Transverse colon (tissue), 4 donors: ENCODE results near the gene GRIA4. TPM values are rescaled to one million over a fixed set of nuclear protein-coding genes. Genes with fewer than 3 reads are reported as not detected.

Experiments used
- DNase-seq: peaks from one replicate; pipeline ENCODE4 v3.0.0-alpha.2; 2019
- H3K27ac ChIP-seq, 4 donors: fragments of 200-600 bp; sonication (generic); 2 replicates each; pipeline ENCODE4 v1.5.1; 2016 to 2018; ENCODE audit warnings: inconsistent platforms in 4 of 4
- H3K27me3 ChIP-seq: fragments of 200-600 bp; sonication (generic); 2 replicates; pipeline ENCODE4 v1.5.1; 2017; ENCODE audit warnings: inconsistent platforms
- H3K36me3 ChIP-seq, 4 donors: fragments of 200-600 bp; sonication (generic); 2 replicates each; pipeline ENCODE4 v1.5.1; 2017 to 2019; ENCODE audit warnings: inconsistent platforms in 4 of 4
- H3K4me1 ChIP-seq, 4 donors: fragments of 200-600 bp; sonication (generic); 2 replicates each; pipeline ENCODE4 v1.5.1; 2017 to 2020; ENCODE audit warnings: inconsistent platforms in 4 of 4
- H3K4me3 ChIP-seq, 4 donors: fragments of 200-600 bp; sonication (generic); 1 replicate in 1 of 4; 2 replicates in 3 of 4; pipeline versions ENCODE4 v1.5.1 to v1.6.1; 2017 to 2019; ENCODE audit warnings: inconsistent platforms in 4 of 4
- H3K9me3 ChIP-seq, 2 donors: fragments of 200-600 bp; sonication (generic); 2 replicates each; pipeline ENCODE4 v1.5.1; 2017 to 2019; ENCODE audit warnings: inconsistent platforms in 2 of 2
- CTCF ChIP-seq, 5 experiments: fragments of 200-600 bp in 3 of 5; fragments of 450-650 bp in 2 of 5; sonication (generic) in 3 of 5; IDR thresholded peaks; 1 replicate in 2 of 5; 2 replicates in 3 of 5; pipeline ENCODE4 v1.5.1; 2016 to 2017; ENCODE audit warnings: antibody characterized with exemption in 5 of 5, inconsistent platforms in 3 of 5, mild to moderate bottlenecking in 2 of 5, moderate library complexity in 1 of 5
- EP300 ChIP-seq: sonication (generic); formaldehyde crosslinking; IDR thresholded peaks from one replicate; pipeline ENCODE4 v1.6.1; 2017; ENCODE audit warnings: antibody characterized with exemption, low read depth
- POLR2A ChIP-seq: fragments of 450-650 bp; IDR thresholded peaks from one replicate; pipeline ENCODE4 v1.6.1; 2016; ENCODE audit warnings: antibody characterized with exemption, mild to moderate bottlenecking, moderate library complexity
- POLR2AphosphoS5 ChIP-seq, 3 donors: sonication (generic); formaldehyde crosslinking; IDR thresholded peaks; one replicate each; pipeline ENCODE4 v1.6.1; 2016; ENCODE audit warnings: antibody characterized with exemption in 3 of 3
- WGBS, 2 donors: methylation state at CpG; one replicate each; pipeline ENCODE4 v1.1.5; 2018; ENCODE audit warnings: low coverage in 1 of 2; 5-methylcytosine and 5-hydroxymethylcytosine counted together
- in situ Hi-C, 4 donors: fragments of 200-750 bp; cut with MboI; loops; one replicate each; pipeline versions ENCODE4 v1.15.0 to v1.15.1; 2017; ENCODE audit warnings: low sequenced_read_pairs in 3 of 4, low pct_ligation_motif_present in 1 of 4, low pct_unique_long_range_greater_than_20kb in 1 of 4
- intact Hi-C: fragments of 100-400 bp; cut with DNase I; formaldehyde crosslinking; loops from one replicate; pipeline ENCODE4 v1.15.1; 2023; ENCODE audit warnings: low total_unique reads
- total RNA-seq, 4 donors: library from RNA; depleted of rRNA; stranded (reverse); fragments of >200 nt; gene quantifications; one replicate each; pipeline ENCODE4 v1.1.0, GENCODE V29; 2016

GRIA4 gene
- total RNA-seq, 4 donors from 2014 or later, result 0.79 to 2.4 (median 1.4) TPM; not detected in 1

GRCh38 chr11:105968021-105968697, 358.3 kb downstream of the GRIA4 start:
- WGBS, 2 donors, result 72% methylated on average over 3 of the region's 3 CpGs; no CpG with 5 or more reads in 1 of the 2 donors

GRCh38 chr11:105969756-105970155, 359.9 kb downstream of the GRIA4 start:
- Histone ChIP-seq H3K27me3 (no peaks in the 10 kb centered on the region), H3K4me1 (no peaks in the 10 kb centered on the region), H3K4me3 (no peak overlapping the region), H3K36me3 (no peaks in the 10 kb centered on the region), H3K9me3 (no peaks in the 10 kb centered on the region), H3K27ac (no peak overlapping the region)
- in situ Hi-C loops (no loop called here), intact Hi-C loops (no loop called here)
- TF ChIP-seq POLR2AphosphoS5 (IDR thresholded peaks at IDR 0.05), result no peak
- no peak for TF ChIP-seq EP300
- TF ChIP-seq POLR2A, result no peak
- TF ChIP-seq CTCF (IDR thresholded peaks at IDR 0.05), result no peak
- 58% methylated on average over 1 of the region's 1 CpG; no CpG with 5 or more reads in 1 of the 2 donors for WGBS, 2 donors
- DNase-seq, result no peak

More at GRCh38 chr11:105968021-105968697, 358.3 kb downstream of the GRIA4 start:
- TF ChIP-seq POLR2A (no peak), POLR2AphosphoS5 (IDR thresholded peaks at IDR 0.05) (no peak), EP300 (no peak), CTCF (IDR thresholded peaks at IDR 0.05) (no peak)
- Histone ChIP-seq H3K4me3 (no peak overlapping the region), H3K36me3 (no peaks in the 10 kb centered on the region), H3K9me3 (no peaks in the 10 kb centered on the region), H3K4me1 (no peaks in the 10 kb centered on the region), H3K27ac (no peak overlapping the region), H3K27me3 (no peaks in the 10 kb centered on the region)
- in situ Hi-C loops, result no loop called here
- intact Hi-C loops, result no loop called here
- DNase-seq, result no peak

- in situ Hi-C loops, result no loop called here
- Histone ChIP-seq H3K27me3 (no peaks in the 10 kb centered on the region), H3K4me1 (no peaks in the 10 kb centered on the region), H3K27ac (no peak overlapping the region), H3K36me3 (no peaks in the 10 kb centered on the region), H3K4me3 (no peak overlapping the region), H3K9me3 (no peaks in the 10 kb centered on the region)
- intact Hi-C loops, result no loop called here
- no peak for DNase-seq
- 71 to 81% methylated on average over 1 of the region's 1 CpG for WGBS, 2 donors
- TF ChIP-seq POLR2AphosphoS5 (IDR thresholded peaks at IDR 0.05), result no peak
- no peak for TF ChIP-seq POLR2A
- TF ChIP-seq EP300, result no peak
Measured at GRCh38 chr11:105975128-105975527, 365.3 kb downstream of the GRIA4 start.

GRCh38 chr11:105979997-105980703, 370.3 kb downstream of the GRIA4 start:
- Histone ChIP-seq H3K27me3 (no peaks in the 10 kb centered on the region), H3K9me3 (no peaks in the 10 kb centered on the region), H3K36me3 (no peaks in the 10 kb centered on the region), H3K4me3 (no peak overlapping the region), H3K27ac (no peak overlapping the region), H3K4me1 (no peaks in the 10 kb centered on the region)
- DNase-seq, result no peak
- WGBS, 2 donors, result 86% methylated on average over 10 of the region's 10 CpGs
- intact Hi-C loops, result no loop called here
- in situ Hi-C loops, result no loop called here
- TF ChIP-seq POLR2AphosphoS5 (IDR thresholded peaks at IDR 0.05) (no peak), EP300 (no peak), POLR2A (no peak), CTCF (IDR thresholded peaks at IDR 0.05) (no peak)
